Coronary artery (tissue), 2 donors: ENCODE measurements around the gene FFAR1.

Experiments
- DNase-seq: peaks from one replicate; pipeline ENCODE4 v3.0.0-alpha.2; 2017; ENCODE audit warnings: low spot score
- H3K27ac ChIP-seq, 2 donors: fragments of 200-600 bp; sonication (generic); one replicate each; pipeline ENCODE4 v1.5.1; 2016 to 2019
- H3K4me3 ChIP-seq: fragments of 200-600 bp; sonication (generic); 2 replicates; pipeline ENCODE4 v1.5.1; 2016; ENCODE audit warnings: mild to moderate bottlenecking, moderate library complexity
- CTCF ChIP-seq: fragments of 200-600 bp; sonication (generic); IDR thresholded peaks from one replicate; pipeline ENCODE4 v1.5.1; 2019; ENCODE audit warnings: antibody characterized with exemption

FFAR1 gene

GRCh38 chr19:35360880-35361420, 13.2 kb downstream of the FFAR1 start:
- Histone ChIP-seq H3K27ac (no peak overlapping the region), H3K4me3 (no peak overlapping the region)
- no peak for DNase-seq
- no peak for TF ChIP-seq CTCF

GRCh38 chr19:35362261-35363000, 14.7 kb downstream of the FFAR1 start:
- TF ChIP-seq CTCF = no peak
- Histone ChIP-seq H3K27ac (no peak overlapping the region), H3K4me3 (no peak overlapping the region)
- DNase-seq = no peak

GRCh38 chr19:35363001-35363590, 15.4 kb downstream of the FFAR1 start:
- no peak overlapping the region for H3K27ac ChIP-seq
- no peak for DNase-seq
- no peak for TF ChIP-seq CTCF
- H3K4me3 ChIP-seq = no peak overlapping the region

- Histone ChIP-seq H3K4me3 (no peak overlapping the region), H3K27ac (no peak overlapping the region)
- no peak for TF ChIP-seq CTCF
- no peak for DNase-seq
These were observed 16.2 kb downstream of the FFAR1 start for GRCh38 chr19:35363711-35364425.

GRCh38 chr19:35365303-35365702, 17.6 kb downstream of the FFAR1 start:
- no peak for DNase-seq
- no peak for TF ChIP-seq CTCF
- Histone ChIP-seq H3K27ac (no peak overlapping the region), H3K4me3 (no peak overlapping the region)

- no peak for DNase-seq
- H3K27ac ChIP-seq = no peak overlapping the region
- no peak for TF ChIP-seq CTCF
- H3K4me3 ChIP-seq = no peak overlapping the region
These were observed 20.7 kb downstream of the FFAR1 start for GRCh38 chr19:35368378-35368777.
